HEK293 (cell line): ENCODE data around the gene GCLM.

Experiments used
- BCL11B ChIP-seq: fragments of 450-650 bp; formaldehyde crosslinking; IDR thresholded peaks from 2 replicates; pipeline ENCODE4 v1.5.1; 2016; ENCODE audit warnings: low read depth, missing biosample characterization, missing genetic modification characterization
- EGR2 ChIP-seq: fragments of 450-650 bp; formaldehyde crosslinking; IDR thresholded peaks from 2 replicates; pipeline ENCODE4 v1.5.1; 2016; ENCODE audit warnings: low read depth, missing biosample characterization, missing genetic modification characterization
- ELK4 ChIP-seq: IDR thresholded peaks from 2 replicates; pipeline ENCODE4 v1.6.1; 2011; ENCODE audit warnings: mild to moderate bottlenecking, low read depth, low read length, borderline replicate concordance
- FEZF1 ChIP-seq: fragments of 450-650 bp; formaldehyde crosslinking; IDR thresholded peaks from 2 replicates; pipeline ENCODE4 v1.5.1; 2016; ENCODE audit warnings: missing biosample characterization, missing genetic modification characterization
- GLIS1 ChIP-seq: fragments of 450-650 bp; formaldehyde crosslinking; IDR thresholded peaks from 2 replicates; pipeline ENCODE4 v1.5.1; 2016; ENCODE audit warnings: missing biosample characterization, missing genetic modification characterization
- OVOL3 ChIP-seq: fragments of 450-650 bp; formaldehyde crosslinking; IDR thresholded peaks from 2 replicates; pipeline ENCODE4 v1.5.1; 2016; ENCODE audit warnings: missing biosample characterization, missing genetic modification characterization
- PRDM10 ChIP-seq: fragments of 450-650 bp; formaldehyde crosslinking; IDR thresholded peaks from 2 replicates; pipeline ENCODE4 v1.5.1; 2016; ENCODE audit warnings: missing biosample characterization, missing genetic modification characterization
- RBAK ChIP-seq: fragments of 450-650 bp; formaldehyde crosslinking; IDR thresholded peaks from 2 replicates; pipeline ENCODE4 v1.5.1; 2016; ENCODE audit warnings: missing biosample characterization, missing genetic modification characterization
- ZBTB20 ChIP-seq: fragments of 450-650 bp; formaldehyde crosslinking; IDR thresholded peaks from 2 replicates; pipeline ENCODE4 v1.5.1; 2016; ENCODE audit warnings: missing biosample characterization, missing genetic modification characterization
- ZBTB7A ChIP-seq: fragments of 450-650 bp; formaldehyde crosslinking; IDR thresholded peaks from 2 replicates; pipeline ENCODE4 v1.5.1; 2016; ENCODE audit warnings: low read depth, missing biosample characterization, missing genetic modification characterization
- ZBTB8A ChIP-seq: fragments of 450-650 bp; formaldehyde crosslinking; IDR thresholded peaks from 2 replicates; pipeline ENCODE4 v1.5.1; 2016; ENCODE audit warnings: missing biosample characterization, missing genetic modification characterization
- ZFP3 ChIP-seq: fragments of 450-650 bp; formaldehyde crosslinking; IDR thresholded peaks from 2 replicates; pipeline ENCODE4 v1.5.1; 2016; ENCODE audit warnings: low read depth, missing biosample characterization, missing genetic modification characterization
- ZNF121 ChIP-seq: fragments of 450-650 bp; formaldehyde crosslinking; IDR thresholded peaks from 2 replicates; pipeline ENCODE4 v1.5.1; 2016; ENCODE audit warnings: missing biosample characterization, missing genetic modification characterization
- ZNF140 ChIP-seq: fragments of 450-650 bp; formaldehyde crosslinking; IDR thresholded peaks from 2 replicates; pipeline ENCODE4 v1.5.1; 2016; ENCODE audit warnings: missing biosample characterization, missing genetic modification characterization
- ZNF146 ChIP-seq: fragments of 450-650 bp; formaldehyde crosslinking; IDR thresholded peaks from 2 replicates; pipeline ENCODE4 v1.5.1; 2016; ENCODE audit warnings: missing biosample characterization, missing genetic modification characterization
- ZNF155 ChIP-seq: fragments of 450-650 bp; formaldehyde crosslinking; IDR thresholded peaks from 2 replicates; pipeline ENCODE4 v1.5.1; 2016; ENCODE audit warnings: missing biosample characterization, missing genetic modification characterization
- ZNF266 ChIP-seq: fragments of 450-650 bp; formaldehyde crosslinking; IDR thresholded peaks from 2 replicates; pipeline ENCODE4 v1.5.1; 2016; ENCODE audit warnings: missing biosample characterization, missing genetic modification characterization, low read depth
- ZNF292 ChIP-seq: fragments of 450-650 bp; formaldehyde crosslinking; IDR thresholded peaks from 2 replicates; pipeline ENCODE4 v1.5.1; 2016; ENCODE audit warnings: low read depth, missing biosample characterization, missing genetic modification characterization, borderline replicate concordance
- ZNF324 ChIP-seq: fragments of 450-650 bp; formaldehyde crosslinking; IDR thresholded peaks from 2 replicates; pipeline ENCODE4 v1.5.1; 2016; ENCODE audit warnings: missing biosample characterization, missing genetic modification characterization
- ZNF37A ChIP-seq: fragments of 450-650 bp; IDR thresholded peaks from 2 replicates; pipeline ENCODE4 v1.5.1; 2018; ENCODE audit warnings: missing biosample characterization, missing genetic modification characterization
- ZNF391 ChIP-seq: fragments of 450-650 bp; formaldehyde crosslinking; IDR thresholded peaks from 2 replicates; pipeline ENCODE4 v1.5.1; 2016; ENCODE audit warnings: low read depth, missing biosample characterization, missing genetic modification characterization, borderline replicate concordance
- ZNF394 ChIP-seq: fragments of 450-650 bp; formaldehyde crosslinking; IDR thresholded peaks from 2 replicates; pipeline ENCODE4 v1.5.1; 2016; ENCODE audit warnings: missing biosample characterization, missing genetic modification characterization, mild to moderate bottlenecking, moderate library complexity, borderline replicate concordance
- ZNF433 ChIP-seq: fragments of 450-650 bp; formaldehyde crosslinking; IDR thresholded peaks from 2 replicates; pipeline ENCODE4 v1.5.1; 2016; ENCODE audit warnings: missing biosample characterization, missing genetic modification characterization, low read depth
- ZNF473 ChIP-seq: fragments of 450-650 bp; formaldehyde crosslinking; IDR thresholded peaks from 2 replicates; pipeline ENCODE4 v1.5.1; 2017; ENCODE audit warnings: missing biosample characterization, missing genetic modification characterization
- ZNF510 ChIP-seq: fragments of 450-650 bp; formaldehyde crosslinking; IDR thresholded peaks from 2 replicates; pipeline ENCODE4 v1.5.1; 2018; ENCODE audit warnings: mild to moderate bottlenecking, missing genetic modification characterization, missing biosample characterization; ENCODE audit not compliant: insufficient replicate concordance
- ZNF514 ChIP-seq: fragments of 450-650 bp; formaldehyde crosslinking; IDR thresholded peaks from 2 replicates; pipeline ENCODE4 v1.5.1; 2016; ENCODE audit warnings: missing biosample characterization, missing genetic modification characterization
- ZNF544 ChIP-seq: fragments of 450-650 bp; formaldehyde crosslinking; IDR thresholded peaks from 2 replicates; pipeline ENCODE4 v1.5.0; 2017; ENCODE audit warnings: missing biosample characterization, missing genetic modification characterization
- ZNF571 ChIP-seq: fragments of 450-650 bp; formaldehyde crosslinking; IDR thresholded peaks from 2 replicates; pipeline ENCODE4 v1.5.0; 2017; ENCODE audit warnings: missing biosample characterization, missing genetic modification characterization
- ZNF621 ChIP-seq: fragments of 450-650 bp; formaldehyde crosslinking; IDR thresholded peaks from 2 replicates; pipeline ENCODE4 v1.5.1; 2017; ENCODE audit warnings: missing biosample characterization, missing genetic modification characterization
- TF ChIP-seq, protein P1 (sequence below): fragments of 450-650 bp; formaldehyde crosslinking; IDR thresholded peaks from 2 replicates; pipeline ENCODE4 v1.5.1; 2016; ENCODE audit warnings: missing biosample characterization, missing genetic modification characterization
- TF ChIP-seq, protein P2 (sequence below): fragments of 450-650 bp; formaldehyde crosslinking; IDR thresholded peaks from 2 replicates; pipeline ENCODE4 v1.5.1; 2016; ENCODE audit warnings: missing biosample characterization, missing genetic modification characterization
- TF ChIP-seq, protein P3 (sequence below): fragments of 450-650 bp; formaldehyde crosslinking; IDR thresholded peaks from 2 replicates; pipeline ENCODE4 v1.5.1; 2016; ENCODE audit warnings: missing biosample characterization, missing genetic modification characterization

GCLM gene

DNA sequence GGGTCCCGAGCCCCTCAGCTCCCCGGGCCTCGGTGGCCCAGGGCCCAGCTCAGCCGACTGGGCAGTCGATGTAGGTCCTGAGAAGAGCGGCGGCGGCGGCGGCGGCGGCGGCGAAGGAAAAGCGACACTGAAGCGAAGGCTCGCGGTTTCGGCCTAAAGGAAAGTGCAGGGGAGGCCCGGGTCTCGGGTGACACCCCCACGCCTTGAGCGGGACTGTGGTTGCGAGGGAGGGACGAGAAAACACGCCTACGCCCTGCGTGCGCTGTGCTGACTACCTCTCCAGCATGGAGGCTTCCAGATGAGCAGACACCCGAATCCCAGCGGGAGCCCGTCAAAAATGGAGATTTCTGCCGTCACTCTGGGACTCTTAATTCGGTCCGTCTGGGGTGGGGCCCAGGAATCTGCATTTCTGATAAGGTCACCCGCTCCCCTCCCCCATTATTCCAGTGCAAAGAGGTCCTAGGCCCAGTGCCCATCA, 61.4 kb downstream of the GCLM start (continued):
- TF ChIP-seq ZNF324 (tag by site-specific recombination) (no peak; the same call in 1 of the 2 replicates), ZNF544 (tag by site-specific recombination) (no peak), ZNF140 (no peak), ZNF433 (tag by site-specific recombination) (no peak), ZNF146 (tag by site-specific recombination) (no peak), ELK4 (no peak), BCL11B (tag by site-specific recombination) (0 out of 2 replicates have a peak, but pooled peaks have one; percentile 9), ZNF121 (tag by site-specific recombination) (peak; percentile 7; the same call in 1 of the 2 replicates), ZNF37A (tag by site-specific recombination) (no peak), RBAK (tag by site-specific recombination) (no peak), ZBTB7A (tag by site-specific recombination) (peak; percentile 1; the same call in 1 of the 2 replicates), ZNF391 (tag by site-specific recombination) (no peak), ZFP3 (tag by site-specific recombination) (no peak), GLIS1 (tag by site-specific recombination) (peak; percentile 13; the same call in 1 of the 2 replicates), ZNF571 (tag by site-specific recombination) (no peak), ZNF266 (tag by site-specific recombination) (no peak), PRDM10 (tag by site-specific recombination) (peak; percentile 95), OVOL3 (no peak), FEZF1 (tag by site-specific recombination) (no peak), ZNF510 (tag by site-specific recombination) (no peak), ZNF292 (tag by site-specific recombination) (no peak), ZNF155 (tag by site-specific recombination) (no peak), ZNF621 (tag by site-specific recombination) (no peak), ZNF394 (tag by site-specific recombination) (no peak), ZNF473 (tag by site-specific recombination) (no peak), ZBTB8A (tag by site-specific recombination) (0 out of 2 replicates have a peak, but pooled peaks have one; percentile 44), ZBTB20 (tag by site-specific recombination) (peak; percentile 100), EGR2 (tag by site-specific recombination) (peak; percentile 95), ZNF514 (tag by site-specific recombination) (no peak)
- TF ChIP-seq, protein P1, sequence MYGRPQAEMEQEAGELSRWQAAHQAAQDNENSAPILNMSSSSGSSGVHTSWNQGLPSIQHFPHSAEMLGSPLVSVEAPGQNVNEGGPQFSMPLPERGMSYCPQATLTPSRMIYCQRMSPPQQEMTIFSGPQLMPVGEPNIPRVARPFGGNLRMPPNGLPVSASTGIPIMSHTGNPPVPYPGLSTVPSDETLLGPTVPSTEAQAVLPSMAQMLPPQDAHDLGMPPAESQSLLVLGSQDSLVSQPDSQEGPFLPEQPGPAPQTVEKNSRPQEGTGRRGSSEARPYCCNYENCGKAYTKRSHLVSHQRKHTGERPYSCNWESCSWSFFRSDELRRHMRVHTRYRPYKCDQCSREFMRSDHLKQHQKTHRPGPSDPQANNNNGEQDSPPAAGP (tag by site-specific recombination): no peak
- TF ChIP-seq, protein P2, sequence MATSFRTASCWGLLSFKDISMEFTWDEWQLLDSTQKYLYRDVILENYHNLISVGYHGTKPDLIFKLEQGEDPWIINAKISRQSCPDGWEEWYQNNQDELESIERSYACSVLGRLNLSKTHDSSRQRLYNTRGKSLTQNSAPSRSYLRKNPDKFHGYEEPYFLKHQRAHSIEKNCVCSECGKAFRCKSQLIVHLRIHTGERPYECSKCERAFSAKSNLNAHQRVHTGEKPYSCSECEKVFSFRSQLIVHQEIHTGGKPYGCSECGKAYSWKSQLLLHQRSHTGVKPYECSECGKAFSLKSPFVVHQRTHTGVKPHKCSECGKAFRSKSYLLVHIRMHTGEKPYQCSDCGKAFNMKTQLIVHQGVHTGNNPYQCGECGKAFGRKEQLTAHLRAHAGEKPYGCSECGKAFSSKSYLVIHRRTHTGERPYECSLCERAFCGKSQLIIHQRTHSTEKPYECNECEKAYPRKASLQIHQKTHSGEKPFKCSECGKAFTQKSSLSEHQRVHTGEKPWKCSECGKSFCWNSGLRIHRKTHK (tag by site-specific recombination): no peak
- TF ChIP-seq, protein P3, sequence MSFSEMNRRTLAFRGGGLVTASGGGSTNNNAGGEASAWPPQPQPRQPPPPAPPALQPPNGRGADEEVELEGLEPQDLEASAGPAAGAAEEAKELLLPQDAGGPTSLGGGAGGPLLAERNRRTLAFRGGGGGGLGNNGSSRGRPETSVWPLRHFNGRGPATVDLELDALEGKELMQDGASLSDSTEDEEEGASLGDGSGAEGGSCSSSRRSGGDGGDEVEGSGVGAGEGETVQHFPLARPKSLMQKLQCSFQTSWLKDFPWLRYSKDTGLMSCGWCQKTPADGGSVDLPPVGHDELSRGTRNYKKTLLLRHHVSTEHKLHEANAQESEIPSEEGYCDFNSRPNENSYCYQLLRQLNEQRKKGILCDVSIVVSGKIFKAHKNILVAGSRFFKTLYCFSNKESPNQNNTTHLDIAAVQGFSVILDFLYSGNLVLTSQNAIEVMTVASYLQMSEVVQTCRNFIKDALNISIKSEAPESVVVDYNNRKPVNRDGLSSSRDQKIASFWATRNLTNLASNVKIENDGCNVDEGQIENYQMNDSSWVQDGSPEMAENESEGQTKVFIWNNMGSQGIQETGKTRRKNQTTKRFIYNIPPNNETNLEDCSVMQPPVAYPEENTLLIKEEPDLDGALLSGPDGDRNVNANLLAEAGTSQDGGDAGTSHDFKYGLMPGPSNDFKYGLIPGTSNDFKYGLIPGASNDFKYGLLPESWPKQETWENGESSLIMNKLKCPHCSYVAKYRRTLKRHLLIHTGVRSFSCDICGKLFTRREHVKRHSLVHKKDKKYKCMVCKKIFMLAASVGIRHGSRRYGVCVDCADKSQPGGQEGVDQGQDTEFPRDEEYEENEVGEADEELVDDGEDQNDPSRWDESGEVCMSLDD (tag by site-specific recombination): peak; percentile 60
